Activated CD4-positive, alpha-beta T cell treated with anti-CD3 and anti-CD28 coated beads for 1 hour (primary cell): ENCODE measurements around the gene WNT6.
A peak's percentile ranks its signal among the peaks of the same experiment; 100 is the strongest.

Experiments used
- DNase-seq: peaks from one replicate; pipeline ENCODE4 v3.0.0-alpha.2; 2020

WNT6 gene

GRCh38 chr2:218878926-218879761 lies 19.5 kb downstream of the WNT6 start:
- DNase-seq = no peak

- no peak for DNase-seq
Measured at GRCh38 chr2:218879776-218880101, 20.1 kb downstream of the WNT6 start.

- DNase-seq = peak; percentile 75
Measured at GRCh38 chr2:218880102-218880858, 20.7 kb downstream of the WNT6 start, which contains the start of gene WNT10A. TSS of gene WNT10A (plus strand) at chr2:218880852. CDS start at chr2:218880996, 144 bp downstream.

- DNase-seq = no peak
Measured at GRCh38 chr2:218880859-218881594, 21.4 kb downstream of the WNT6 start.

- DNase-seq = no peak
Measured at GRCh38 chr2:218881744-218882460, 22.3 kb downstream of the WNT6 start.

- DNase-seq = no peak
Measured at GRCh38 chr2:218882461-218882816, 22.8 kb downstream of the WNT6 start.

- no peak for DNase-seq
Measured at GRCh38 chr2:218882866-218883366, 23.3 kb downstream of the WNT6 start.

GRCh38 chr2:218883491-218884490 lies 24.2 kb downstream of the WNT6 start:
- no peak for DNase-seq

- DNase-seq = no peak
Measured at GRCh38 chr2:218884519-218884918, 24.9 kb downstream of the WNT6 start.

- no peak for DNase-seq
Measured at GRCh38 chr2:218885981-218886947, 26.7 kb downstream of the WNT6 start.

- DNase-seq = no peak
Measured at GRCh38 chr2:218887079-218887478, 27.5 kb downstream of the WNT6 start.

GRCh38 chr2:218888341-218888740 lies 28.7 kb downstream of the WNT6 start:
- DNase-seq = no peak

GRCh38 chr2:218889937-218890336 lies 30.3 kb downstream of the WNT6 start:
- no peak for DNase-seq

GRCh38 chr2:218890369-218890768 lies 30.8 kb downstream of the WNT6 start:
- DNase-seq = no peak

- no peak for DNase-seq
Measured at GRCh38 chr2:218891275-218892135, 31.9 kb downstream of the WNT6 start.

- DNase-seq = peak; percentile 77
Measured at GRCh38 chr2:218892693-218893348, 33.2 kb downstream of the WNT6 start.

- no peak for DNase-seq
Measured at GRCh38 chr2:218893349-218894150, 33.9 kb downstream of the WNT6 start.
